ENCODE results near the gene PCMT1. TPM values are rescaled to one million over a fixed set of nuclear protein-coding genes. Genes with fewer than 3 reads are reported as not detected.

Gene PCMT1
- total and polyA plus RNA-seq, 2 of the 13 experiments (the other 11 are each of a cell fraction or from before 2014, with no cell fraction given): 112 to 169 TPM

DNA sequence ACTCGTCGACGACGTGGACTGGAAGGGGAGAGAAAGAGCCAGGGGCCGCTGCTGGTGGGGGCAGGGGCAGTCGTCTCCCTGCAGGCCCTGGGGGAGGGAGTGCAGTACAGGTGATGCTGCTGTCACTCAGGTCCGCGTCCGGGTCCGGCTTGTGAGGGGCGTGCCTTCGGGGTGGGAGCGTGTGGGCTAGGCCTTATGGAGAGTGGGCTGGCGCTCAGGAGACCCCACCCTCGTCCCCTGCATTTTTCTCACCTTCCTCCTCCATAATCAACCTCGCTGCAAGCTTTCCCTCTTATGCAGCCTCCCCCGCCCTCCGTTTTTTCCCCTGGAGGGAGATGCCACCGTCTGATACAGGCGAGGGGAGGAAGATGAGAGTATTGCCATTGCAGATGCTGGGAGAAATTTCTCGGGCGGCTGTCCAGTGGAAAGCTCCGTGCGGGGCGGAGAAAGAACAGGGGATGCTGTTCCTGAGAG lies 632 bp downstream of the PCMT1 start (continued):
- TF ChIP-seq, protein P1, sequence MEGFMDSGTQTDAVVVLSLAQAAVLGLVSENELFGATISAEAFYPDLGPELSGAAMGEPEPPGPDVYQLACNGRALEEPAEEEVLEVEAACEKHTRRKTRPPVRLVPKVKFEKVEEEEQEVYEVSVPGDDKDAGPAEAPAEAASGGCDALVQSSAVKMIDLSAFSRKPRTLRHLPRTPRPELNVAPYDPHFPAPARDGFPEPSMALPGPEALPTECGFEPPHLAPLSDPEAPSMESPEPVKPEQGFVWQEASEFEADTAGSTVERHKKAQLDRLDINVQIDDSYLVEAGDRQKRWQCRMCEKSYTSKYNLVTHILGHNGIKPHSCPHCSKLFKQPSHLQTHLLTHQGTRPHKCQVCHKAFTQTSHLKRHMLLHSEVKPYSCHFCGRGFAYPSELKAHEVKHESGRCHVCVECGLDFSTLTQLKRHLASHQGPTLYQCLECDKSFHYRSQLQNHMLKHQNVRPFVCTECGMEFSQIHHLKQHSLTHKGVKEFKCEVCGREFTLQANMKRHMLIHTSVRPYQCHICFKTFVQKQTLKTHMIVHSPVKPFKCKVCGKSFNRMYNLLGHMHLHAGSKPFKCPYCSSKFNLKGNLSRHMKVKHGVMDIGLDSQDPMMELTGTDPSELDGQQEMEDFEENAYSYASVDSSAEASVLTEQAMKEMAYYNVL (CRISPR knock-in tag; IDR thresholded peaks at IDR 0.05; ENCODE audit: borderline replicate concordance): no peak; the same call in 1 of the 2 replicates
- TF ChIP-seq, protein P2, sequence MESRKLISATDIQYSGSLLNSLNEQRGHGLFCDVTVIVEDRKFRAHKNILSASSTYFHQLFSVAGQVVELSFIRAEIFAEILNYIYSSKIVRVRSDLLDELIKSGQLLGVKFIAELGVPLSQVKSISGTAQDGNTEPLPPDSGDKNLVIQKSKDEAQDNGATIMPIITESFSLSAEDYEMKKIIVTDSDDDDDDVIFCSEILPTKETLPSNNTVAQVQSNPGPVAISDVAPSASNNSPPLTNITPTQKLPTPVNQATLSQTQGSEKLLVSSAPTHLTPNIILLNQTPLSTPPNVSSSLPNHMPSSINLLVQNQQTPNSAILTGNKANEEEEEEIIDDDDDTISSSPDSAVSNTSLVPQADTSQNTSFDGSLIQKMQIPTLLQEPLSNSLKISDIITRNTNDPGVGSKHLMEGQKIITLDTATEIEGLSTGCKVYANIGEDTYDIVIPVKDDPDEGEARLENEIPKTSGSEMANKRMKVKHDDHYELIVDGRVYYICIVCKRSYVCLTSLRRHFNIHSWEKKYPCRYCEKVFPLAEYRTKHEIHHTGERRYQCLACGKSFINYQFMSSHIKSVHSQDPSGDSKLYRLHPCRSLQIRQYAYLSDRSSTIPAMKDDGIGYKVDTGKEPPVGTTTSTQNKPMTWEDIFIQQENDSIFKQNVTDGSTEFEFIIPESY (CRISPR knock-in tag; IDR thresholded peaks at IDR 0.05): no peak
- TF ChIP-seq, protein P3, sequence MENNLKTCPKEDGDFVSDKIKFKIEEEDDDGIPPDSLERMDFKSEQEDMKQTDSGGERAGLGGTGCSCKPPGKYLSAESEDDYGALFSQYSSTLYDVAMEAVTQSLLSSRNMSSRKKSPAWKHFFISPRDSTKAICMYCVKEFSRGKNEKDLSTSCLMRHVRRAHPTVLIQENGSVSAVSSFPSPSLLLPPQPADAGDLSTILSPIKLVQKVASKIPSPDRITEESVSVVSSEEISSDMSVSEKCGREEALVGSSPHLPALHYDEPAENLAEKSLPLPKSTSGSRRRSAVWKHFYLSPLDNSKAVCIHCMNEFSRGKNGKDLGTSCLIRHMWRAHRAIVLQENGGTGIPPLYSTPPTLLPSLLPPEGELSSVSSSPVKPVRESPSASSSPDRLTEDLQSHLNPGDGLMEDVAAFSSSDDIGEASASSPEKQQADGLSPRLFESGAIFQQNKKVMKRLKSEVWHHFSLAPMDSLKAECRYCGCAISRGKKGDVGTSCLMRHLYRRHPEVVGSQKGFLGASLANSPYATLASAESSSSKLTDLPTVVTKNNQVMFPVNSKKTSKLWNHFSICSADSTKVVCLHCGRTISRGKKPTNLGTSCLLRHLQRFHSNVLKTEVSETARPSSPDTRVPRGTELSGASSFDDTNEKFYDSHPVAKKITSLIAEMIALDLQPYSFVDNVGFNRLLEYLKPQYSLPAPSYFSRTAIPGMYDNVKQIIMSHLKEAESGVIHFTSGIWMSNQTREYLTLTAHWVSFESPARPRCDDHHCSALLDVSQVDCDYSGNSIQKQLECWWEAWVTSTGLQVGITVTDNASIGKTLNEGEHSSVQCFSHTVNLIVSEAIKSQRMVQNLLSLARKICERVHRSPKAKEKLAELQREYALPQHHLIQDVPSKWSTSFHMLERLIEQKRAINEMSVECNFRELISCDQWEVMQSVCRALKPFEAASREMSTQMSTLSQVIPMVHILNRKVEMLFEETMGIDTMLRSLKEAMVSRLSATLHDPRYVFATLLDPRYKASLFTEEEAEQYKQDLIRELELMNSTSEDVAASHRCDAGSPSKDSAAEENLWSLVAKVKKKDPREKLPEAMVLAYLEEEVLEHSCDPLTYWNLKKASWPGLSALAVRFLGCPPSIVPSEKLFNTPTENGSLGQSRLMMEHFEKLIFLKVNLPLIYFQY (CRISPR knock-in tag; IDR thresholded peaks at IDR 0.05; ENCODE audit: borderline replicate concordance): no peak
- TF ChIP-seq ZNF776 (CRISPR knock-in tag; IDR thresholded peaks at IDR 0.05) (no peak), MZF1 (CRISPR knock-in tag; IDR thresholded peaks at IDR 0.05; ENCODE audit: borderline replicate concordance) (no peak), ARNT2 (CRISPR knock-in tag; IDR thresholded peaks at IDR 0.05; ENCODE audit: low read depth) (no peak), ZNF577 (CRISPR knock-in tag; IDR thresholded peaks at IDR 0.05; ENCODE audit: borderline replicate concordance, low read depth) (no peak), ARID2 (CRISPR knock-in tag; IDR thresholded peaks at IDR 0.05; ENCODE audit: borderline replicate concordance) (no peak), NKX3-1 (CRISPR knock-in tag; IDR thresholded peaks at IDR 0.05) (no peak; the same call in 1 of the 2 replicates), MED8 (CRISPR knock-in tag; IDR thresholded peaks at IDR 0.05; ENCODE audit: insufficient replicate concordance) (no peak), ZNF780A (CRISPR knock-in tag; IDR thresholded peaks at IDR 0.05) (no peak), ZNF354B (CRISPR knock-in tag; IDR thresholded peaks at IDR 0.05) (no peak)
- TF ChIP-seq, protein P4, sequence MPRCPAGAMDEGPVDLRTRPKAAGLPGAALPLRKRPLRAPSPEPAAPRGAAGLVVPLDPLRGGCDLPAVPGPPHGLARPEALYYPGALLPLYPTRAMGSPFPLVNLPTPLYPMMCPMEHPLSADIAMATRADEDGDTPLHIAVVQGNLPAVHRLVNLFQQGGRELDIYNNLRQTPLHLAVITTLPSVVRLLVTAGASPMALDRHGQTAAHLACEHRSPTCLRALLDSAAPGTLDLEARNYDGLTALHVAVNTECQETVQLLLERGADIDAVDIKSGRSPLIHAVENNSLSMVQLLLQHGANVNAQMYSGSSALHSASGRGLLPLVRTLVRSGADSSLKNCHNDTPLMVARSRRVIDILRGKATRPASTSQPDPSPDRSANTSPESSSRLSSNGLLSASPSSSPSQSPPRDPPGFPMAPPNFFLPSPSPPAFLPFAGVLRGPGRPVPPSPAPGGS (CRISPR knock-in tag; IDR thresholded peaks at IDR 0.05): 0 out of 2 replicates have a peak, but pooled peaks have one; percentile 43
- TF ChIP-seq, protein P5, sequence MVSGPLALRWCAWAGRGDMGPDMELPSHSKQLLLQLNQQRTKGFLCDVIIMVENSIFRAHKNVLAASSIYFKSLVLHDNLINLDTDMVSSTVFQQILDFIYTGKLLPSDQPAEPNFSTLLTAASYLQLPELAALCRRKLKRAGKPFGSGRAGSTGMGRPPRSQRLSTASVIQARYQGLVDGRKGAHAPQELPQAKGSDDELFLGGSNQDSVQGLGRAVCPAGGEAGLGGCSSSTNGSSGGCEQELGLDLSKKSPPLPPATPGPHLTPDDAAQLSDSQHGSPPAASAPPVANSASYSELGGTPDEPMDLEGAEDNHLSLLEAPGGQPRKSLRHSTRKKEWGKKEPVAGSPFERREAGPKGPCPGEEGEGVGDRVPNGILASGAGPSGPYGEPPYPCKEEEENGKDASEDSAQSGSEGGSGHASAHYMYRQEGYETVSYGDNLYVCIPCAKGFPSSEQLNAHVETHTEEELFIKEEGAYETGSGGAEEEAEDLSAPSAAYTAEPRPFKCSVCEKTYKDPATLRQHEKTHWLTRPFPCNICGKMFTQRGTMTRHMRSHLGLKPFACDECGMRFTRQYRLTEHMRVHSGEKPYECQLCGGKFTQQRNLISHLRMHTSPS (CRISPR knock-in tag; IDR thresholded peaks at IDR 0.05; ENCODE audit: low read depth): no peak
- TF ChIP-seq, protein P6, sequence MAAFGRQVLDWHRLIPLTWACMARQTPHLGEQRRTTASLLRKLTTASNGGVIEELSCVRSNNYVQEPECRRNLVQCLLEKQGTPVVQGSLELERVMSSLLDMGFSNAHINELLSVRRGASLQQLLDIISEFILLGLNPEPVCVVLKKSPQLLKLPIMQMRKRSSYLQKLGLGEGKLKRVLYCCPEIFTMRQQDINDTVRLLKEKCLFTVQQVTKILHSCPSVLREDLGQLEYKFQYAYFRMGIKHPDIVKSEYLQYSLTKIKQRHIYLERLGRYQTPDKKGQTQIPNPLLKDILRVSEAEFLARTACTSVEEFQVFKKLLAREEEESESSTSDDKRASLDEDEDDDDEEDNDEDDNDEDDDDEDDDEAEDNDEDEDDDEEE (CRISPR knock-in tag; IDR thresholded peaks at IDR 0.05): peak; percentile 80; the same call in 1 of the 2 replicates
